ENCODE measurements around the gene ATP13A5.

Gene ATP13A5

DNA sequence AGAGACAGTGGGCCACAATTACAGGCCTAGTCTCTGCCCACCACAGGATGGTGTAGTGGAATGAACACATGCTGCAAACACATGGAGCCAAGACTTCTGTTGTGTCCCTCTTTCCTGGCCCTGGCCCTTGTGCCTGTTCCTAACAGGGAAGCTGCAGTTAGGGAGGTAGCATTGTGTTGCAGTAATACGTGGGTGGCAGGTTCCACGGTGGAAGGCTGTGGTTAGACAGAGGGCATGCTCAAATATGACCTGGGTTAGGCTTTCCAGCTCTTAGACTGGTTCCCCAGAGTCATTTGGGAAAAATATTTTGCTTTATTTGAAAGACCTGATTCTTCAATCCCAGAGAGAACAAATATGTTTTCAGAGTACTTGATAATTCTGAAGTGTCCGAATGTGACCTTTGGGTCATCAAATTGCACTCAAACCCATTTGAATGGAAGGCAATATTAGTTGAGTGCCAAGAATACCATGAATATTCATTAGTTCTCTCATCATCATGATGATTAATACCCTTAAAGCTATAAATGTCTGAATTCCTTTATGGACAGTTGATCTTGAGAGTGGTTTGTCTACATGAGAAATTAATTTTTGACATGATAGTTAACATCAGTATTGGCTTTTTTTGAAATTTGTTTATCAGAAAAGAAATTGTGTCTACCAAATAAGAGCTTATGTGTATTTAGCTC, 109.1 kb downstream of the ATP13A5 start:
- no peak for DNase-seq (ENCODE audit: low spot score)

DNA sequence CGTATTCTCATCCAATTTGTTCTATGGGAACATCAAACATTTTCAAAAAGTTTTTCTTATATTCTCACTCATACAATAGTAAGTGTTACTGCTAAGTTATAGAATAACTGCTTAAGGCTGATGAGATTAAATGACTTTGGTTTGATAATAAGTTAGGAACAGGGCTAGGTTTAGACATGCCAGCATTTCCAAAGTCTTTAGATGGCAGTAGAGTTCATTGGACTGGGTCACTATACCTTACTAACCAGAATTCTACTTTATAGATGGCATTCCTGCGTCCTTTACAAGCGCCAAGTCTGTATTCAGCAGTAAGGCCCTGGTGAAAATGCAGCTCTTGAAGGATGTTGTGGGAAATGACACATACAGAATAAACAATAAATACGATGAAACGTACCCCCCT, 115.8 kb downstream of the ATP13A5 start:
- DNase-seq (ENCODE audit: low spot score): no peak

DNA sequence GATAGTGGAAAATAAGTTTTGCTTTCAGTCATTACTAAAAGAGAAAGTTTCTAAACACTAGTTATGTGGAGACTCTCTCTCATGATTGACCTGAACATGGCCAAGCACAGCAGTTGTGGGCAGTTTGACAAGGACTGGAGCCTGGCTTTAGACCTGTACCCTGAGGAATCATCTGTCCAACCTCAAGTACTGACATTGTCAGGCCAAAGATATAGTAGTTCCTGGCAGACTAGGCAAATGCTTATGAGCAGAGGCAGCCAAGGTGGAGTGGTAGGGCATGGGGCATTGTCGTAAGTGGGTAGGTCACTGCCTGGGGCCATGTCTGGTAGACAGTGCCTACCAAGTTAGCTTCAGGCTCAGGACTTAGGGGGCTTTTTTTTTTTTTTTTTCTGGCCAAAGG, 116.6 kb downstream of the ATP13A5 start:
- DNase-seq (ENCODE audit: low spot score): no peak

DNA sequence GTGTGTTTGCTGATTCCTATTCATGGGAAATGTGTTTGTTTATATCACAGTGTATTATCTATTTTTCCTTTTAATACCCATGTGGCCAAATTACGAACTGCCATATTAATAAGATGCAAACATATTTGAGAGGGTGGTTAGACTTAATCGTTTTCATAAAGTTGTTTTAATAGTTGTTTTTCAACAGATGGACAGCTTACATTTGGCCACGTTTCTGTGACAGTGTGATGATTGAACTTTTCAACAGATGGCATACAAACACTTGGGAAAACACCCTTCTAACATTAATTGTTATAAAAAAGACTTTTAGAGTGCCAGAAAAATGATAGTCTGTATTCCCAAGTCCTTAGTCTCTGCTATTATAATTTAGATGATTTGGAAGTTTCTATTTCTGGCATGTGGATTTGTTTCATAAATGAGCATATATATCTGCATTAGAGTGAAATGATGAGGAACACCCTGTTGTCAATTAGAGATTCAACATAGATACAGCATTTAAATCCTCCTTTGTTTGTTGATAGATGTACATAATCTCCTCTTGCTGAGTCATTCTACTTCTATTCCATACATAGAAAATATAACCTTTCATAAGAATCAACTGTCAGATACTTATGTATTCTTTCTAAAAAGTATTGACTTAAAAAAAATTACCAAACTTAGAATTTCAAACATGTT, 124.4 kb downstream of the ATP13A5 start:
- DNase-seq (ENCODE audit: low spot score): no peak

DNA sequence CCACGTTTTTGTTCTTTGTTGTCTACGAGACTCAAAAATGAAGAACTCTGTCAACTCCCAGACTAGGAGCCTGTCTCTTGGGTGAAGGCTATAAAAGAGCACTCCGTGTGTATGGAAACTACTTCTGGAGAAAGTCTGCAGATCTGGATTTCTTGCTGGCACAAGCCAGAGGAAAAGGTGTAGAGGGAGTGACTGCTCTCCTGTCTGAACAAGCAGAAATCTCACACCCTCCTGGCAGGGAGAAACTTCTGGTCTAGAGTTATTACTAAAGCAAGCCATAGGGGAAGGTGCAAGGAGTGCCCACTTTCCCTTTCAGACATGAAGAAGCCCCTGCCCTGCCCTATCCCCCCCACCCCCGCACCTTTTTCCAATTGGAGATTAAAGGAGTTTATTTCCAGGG, 128.1 kb downstream of the ATP13A5 start:
- no peak for DNase-seq (ENCODE audit: low spot score)

DNA sequence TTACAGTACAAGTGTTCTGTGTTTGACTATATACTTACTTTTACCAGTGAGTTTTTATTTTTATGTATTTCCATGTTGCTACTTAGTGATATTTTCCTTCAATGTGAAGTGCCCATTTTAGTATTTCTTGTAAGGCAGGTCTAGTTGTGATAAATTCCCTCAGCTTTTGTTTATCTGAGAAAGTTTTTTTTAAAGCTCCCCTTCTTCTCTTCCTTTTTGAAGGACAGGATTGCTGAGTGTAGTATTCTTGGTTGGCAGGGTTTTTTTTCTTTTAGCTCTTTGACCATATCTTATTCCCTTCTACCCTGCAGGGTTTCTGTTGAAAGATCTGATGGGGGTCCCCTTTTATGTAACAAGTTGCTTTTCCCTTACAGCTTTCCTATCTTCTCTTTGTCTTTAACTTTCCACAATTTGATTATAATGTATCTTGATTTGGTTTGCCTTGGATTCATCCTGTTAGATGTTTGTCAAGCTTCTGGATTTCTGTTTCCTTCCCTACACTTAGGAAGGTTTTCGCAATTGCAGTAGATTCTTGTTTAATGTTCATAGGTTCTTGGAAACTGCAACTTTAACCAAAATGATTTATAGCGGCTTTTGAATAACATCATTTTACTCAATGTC, 129.6 kb downstream of the ATP13A5 start:
- DNase-seq (ENCODE audit: low spot score): no peak

DNA sequence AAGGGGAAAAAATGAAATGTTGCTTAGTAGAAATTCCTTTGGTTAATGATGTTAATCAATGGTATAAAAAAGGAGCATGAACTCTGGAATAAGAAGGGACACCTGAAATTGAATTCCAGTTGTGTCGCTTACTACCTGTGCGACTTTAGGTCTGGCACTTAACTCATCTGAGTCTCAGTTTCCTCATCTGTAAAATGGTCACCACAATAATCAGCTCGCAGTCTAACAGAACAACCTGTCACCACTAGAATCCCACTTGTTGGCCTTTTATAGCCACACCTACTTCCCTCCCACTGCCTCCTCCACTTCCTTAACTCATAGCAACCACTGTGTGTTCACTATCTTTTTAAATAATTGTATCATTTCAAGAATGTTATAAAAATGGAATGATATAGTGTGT, 135.0 kb downstream of the ATP13A5 start:
- DNase-seq (ENCODE audit: low spot score): no peak

DNA sequence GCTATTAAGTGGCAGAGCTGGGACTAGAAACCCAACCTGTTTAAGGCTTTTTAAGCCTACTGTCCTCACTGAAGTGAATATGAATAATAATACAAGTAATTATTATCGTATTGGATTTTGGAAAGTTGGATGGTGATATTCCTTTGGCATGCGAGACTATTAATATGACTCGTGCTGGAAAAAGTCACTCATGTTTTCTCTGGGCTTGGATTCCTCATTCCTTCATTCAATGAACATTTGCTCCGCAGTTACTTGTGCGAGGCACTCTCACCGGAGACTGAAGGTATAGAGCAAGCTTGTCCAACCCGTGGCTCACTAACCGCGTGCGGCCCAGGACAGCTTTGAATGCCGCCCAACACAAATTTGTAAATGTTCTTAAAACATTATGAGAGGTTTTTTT, 136.8 kb downstream of the ATP13A5 start:
- peak; percentile 18 for DNase-seq (ENCODE audit: low spot score)

DNA sequence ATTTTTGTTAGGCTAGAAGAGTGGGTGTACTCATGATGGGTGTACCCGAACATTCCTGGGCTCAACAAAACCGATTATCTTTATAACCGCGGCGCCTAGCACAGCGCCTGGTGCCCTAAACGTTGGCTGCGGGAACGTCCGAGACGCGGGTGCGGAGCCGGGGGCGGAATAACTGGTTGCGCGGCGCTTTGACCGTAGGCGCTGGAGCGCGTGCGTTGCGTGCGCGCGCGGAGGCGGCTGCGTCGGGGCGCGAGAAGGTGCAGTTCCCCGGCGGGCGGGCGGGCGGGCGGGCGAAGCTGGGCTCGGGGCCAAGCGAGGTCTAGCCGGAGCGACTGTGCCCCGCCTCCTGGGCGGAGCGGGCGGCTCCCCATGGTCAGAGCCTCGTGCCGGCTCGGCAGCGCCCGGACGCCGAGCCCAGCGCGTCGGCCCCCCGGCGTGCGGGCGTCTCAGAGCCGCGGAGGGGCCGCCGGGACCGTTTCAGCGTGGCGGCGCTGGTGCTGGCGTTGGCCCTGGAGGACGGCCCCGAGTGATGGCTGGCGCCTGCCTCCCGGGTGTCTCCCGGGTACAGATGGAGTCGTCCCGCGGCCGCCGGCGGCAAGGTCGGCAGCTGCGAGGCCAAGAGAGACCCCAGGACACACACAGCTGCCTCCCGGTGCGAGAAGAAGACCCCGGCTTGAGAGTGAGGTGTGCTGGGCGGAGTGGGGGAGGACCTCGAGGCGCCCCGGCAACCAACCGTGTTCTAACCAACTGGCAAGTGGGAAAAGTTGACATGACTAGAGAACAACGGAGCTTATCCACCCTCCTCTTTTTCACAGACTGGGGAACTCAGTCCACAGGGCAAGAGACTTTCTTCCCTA, 137.5 kb downstream of the ATP13A5 start, which contains the start of gene PLAAT1:
PLAAT1 (plus strand) TSS at position 373 of the 857 bp plus-strand sequence. CDS start 14,429 bp downstream, outside the sequence.
- DNase-seq (ENCODE audit: low spot score): peak; percentile 78

DNA sequence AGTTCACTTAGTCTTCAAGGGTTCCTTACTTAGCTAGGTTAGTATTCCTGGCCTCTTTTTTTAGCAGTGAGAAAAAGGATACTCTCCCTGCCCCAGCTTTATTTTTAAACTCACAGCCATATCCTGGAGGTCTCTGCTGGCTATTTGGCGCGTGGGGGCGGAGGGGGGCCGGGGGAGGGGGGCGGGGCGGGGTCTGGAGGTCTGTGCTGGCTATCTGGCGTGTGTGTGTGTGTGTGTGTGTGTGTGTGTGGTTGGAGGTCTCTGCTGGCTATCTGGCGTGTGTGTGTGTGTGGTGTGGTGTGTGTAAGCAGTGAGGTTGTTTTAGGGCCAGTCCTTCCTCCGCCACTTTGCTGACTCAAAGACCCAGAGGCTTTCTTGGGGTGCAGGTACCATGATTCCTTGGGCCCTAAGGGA, 138.1 kb downstream of the ATP13A5 start:
- DNase-seq (ENCODE audit: low spot score): no peak

DNA sequence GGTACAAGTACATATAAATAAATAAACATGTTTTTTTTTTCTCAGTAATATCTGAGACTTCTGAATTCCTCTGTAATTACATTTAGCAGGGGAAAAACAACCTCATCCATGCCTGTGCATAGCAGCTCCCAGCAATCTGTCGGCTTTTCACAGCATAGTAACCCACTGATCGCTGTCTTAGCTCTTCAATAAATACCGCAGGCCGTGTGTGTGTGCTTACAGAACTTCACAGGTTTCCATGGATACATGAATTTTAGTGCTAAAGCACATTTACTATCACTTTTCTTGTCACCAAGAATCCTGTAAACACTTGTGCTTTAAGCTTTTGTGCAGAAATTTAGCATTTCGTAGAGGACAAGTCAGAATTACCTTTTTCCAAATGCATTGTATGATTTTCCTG, 141.5 kb downstream of the ATP13A5 start:
- DNase-seq (ENCODE audit: low spot score): no peak

DNA sequence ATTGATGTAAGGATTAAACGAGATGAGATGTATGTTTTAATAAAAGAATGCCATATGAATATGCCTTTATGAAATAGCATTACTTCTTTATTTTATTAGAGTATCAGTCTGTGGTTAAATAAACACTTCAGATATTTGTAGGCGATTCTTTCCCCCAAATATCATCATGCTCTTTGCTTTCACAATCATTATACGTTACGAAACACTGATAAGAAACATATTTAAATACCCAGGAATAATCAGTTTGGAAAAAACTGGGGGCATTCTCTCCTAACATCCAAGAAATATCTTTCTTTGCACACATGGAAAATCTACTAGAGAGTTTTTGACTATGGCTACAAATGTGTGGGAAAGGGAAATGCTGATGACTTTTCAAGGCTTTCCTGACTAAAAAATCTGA, 142.0 kb downstream of the ATP13A5 start:
- DNase-seq (ENCODE audit: low spot score): no peak

DNA sequence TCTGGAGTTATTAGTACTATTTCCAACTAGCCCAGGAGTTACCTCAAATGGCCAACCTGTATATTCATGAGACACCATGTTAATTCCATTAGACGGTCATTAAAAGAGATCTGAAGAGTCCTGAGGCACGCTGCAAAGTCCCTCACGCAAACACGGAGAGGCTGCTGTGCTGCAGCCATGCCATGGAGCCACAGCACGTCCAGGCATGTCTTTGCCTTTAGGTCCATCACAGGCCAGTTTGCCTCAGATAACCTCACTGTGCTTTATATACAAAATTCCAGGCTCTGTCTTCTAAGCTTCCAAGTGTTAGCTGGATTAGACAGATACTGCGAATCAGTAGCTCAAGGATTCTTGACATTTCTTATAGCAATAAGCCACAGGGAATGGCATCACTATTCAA, 147.4 kb downstream of the ATP13A5 start:
- DNase-seq (ENCODE audit: low spot score): no peak

DNA sequence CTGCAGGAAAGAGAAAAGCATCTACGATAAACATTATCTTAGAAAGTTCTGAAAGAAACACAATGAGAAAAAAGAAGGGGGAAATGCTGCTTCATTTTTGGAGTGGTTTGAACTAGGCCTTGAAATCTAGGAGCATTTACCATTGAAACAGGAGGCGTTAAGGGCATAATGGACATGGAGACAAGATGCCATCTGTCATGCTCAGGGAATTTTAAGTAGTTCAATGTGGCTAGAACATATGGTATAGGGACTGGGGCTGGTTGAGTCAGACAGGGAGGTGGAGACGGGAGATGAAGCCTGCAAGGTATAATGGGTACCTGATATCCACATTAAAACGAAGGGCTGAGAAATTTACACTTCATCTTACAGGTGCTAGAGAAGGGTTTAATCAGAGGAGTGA, 147.9 kb downstream of the ATP13A5 start:
- no peak for DNase-seq (ENCODE audit: low spot score)

DNA sequence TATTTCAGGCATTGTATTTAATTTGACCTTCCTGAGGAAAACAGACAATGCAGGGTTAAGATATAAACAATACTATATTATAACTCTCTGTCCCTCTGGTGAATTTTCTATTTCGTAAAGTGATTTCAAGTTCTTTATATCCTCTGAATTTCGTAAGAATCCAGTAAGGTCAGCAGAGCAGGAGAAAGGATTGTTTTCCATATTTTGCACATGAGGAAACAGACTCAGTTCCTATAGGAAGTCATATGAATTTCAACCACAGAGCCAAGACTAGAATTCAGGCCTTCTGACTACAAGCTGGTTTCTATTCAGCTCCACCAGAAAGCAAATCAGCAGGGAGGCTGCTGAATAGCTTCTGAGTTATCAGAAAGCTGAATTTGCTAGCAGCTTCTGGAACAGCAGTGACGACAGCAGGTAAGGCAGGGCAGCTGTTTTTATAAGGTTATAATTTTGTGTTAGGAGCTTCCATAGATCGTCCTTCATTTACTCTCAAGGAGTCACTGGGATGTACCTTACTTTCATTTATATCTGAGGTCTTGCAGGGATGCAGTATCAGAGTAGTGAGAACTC, 148.6 kb downstream of the ATP13A5 start:
- DNase-seq (ENCODE audit: low spot score): no peak

DNA sequence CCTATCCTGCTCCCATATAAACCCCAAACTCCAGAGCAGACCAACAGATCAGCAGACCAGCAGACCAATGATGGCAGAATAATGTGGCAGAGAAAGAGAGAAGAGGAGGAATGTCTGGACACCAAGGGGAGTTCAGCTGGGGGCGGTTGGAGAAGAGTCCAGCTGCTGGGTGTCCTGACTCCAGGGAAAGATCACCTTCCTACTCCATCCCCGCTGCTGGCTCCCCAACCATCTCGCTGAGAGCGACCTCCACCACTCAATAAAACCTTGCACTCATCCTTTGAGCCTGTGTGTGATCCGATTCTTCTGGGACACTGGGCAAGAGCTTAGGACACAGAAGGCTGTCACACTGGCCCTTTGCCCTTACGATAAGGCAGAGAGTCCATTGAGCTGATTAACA, 150.3 kb downstream of the ATP13A5 start:
- DNase-seq (ENCODE audit: low spot score): no peak

DNA sequence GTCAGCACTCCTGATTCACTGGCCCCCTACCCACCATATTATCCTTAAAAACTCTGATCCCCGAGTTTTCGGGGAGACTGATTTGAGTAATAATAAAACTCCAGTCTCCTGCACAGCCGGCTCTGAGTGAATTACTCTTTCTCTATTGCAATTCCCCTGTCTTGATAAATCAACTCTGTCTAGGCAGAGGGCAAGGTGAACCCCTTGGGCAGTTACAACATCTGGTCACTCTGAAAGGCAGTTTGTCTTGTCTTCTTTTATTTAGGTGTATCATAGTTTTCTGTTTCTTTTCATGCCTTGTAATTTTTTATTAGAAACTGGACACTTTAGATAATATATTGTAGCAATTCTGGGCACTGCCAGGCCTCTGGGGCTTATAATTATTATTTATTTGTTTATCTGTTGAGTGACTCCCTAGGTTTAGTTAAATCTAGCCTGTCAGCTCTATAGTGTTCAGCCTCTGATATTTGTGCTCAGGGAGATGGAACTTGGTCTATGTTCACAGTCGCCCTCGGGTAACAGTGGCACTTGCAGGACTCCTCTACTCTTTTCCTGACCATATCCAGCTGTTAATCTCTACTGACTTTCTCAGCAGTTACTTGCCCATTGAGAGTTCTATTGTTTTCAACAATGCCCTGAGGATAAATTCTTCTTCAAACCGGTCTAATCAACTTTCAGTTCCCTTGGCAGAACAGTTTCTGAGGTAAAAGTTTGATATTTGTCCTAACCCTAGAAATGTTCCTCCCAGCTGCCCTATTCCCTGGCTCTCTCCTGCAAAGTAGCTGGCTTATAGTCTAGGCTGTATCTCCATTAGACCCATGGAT, 153.0 kb downstream of the ATP13A5 start:
- no peak for DNase-seq (ENCODE audit: low spot score)

Measured in kidney tubule cell (primary cell).